ENCODE measurements around the gene SEC14L1. TPM values are rescaled to one million over a fixed set of nuclear protein-coding genes. Genes with fewer than 3 reads are reported as not detected.

Gene SEC14L1
- polyA plus RNA-seq, 1 experiment: 25.2 TPM

GRCh38 chr17:77203846-77204245, 63.1 kb downstream of the SEC14L1 start:
- Histone ChIP-seq H3K4me3 (ENCODE audit: low read depth, low read length) (no peak overlapping the region), H3K36me3 (ENCODE audit: control insufficient read depth, insufficient read depth, low read length) (peaks cover 28% of the 10 kb centered on the region), H3K27me3 (ENCODE audit: control insufficient read depth, insufficient read depth, low read length) (no peaks in the 10 kb centered on the region)
- TF ChIP-seq, protein P1, sequence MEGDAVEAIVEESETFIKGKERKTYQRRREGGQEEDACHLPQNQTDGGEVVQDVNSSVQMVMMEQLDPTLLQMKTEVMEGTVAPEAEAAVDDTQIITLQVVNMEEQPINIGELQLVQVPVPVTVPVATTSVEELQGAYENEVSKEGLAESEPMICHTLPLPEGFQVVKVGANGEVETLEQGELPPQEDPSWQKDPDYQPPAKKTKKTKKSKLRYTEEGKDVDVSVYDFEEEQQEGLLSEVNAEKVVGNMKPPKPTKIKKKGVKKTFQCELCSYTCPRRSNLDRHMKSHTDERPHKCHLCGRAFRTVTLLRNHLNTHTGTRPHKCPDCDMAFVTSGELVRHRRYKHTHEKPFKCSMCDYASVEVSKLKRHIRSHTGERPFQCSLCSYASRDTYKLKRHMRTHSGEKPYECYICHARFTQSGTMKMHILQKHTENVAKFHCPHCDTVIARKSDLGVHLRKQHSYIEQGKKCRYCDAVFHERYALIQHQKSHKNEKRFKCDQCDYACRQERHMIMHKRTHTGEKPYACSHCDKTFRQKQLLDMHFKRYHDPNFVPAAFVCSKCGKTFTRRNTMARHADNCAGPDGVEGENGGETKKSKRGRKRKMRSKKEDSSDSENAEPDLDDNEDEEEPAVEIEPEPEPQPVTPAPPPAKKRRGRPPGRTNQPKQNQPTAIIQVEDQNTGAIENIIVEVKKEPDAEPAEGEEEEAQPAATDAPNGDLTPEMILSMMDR (IDR thresholded peaks at IDR 0.05; ENCODE audit: insufficient read depth, low read depth, low read length): no peak
- no peak for DNase-seq (ENCODE audit: low read depth)
- ChIA-PET CTCF (no interaction called here), POLR2A (no interaction called here)

DNA sequence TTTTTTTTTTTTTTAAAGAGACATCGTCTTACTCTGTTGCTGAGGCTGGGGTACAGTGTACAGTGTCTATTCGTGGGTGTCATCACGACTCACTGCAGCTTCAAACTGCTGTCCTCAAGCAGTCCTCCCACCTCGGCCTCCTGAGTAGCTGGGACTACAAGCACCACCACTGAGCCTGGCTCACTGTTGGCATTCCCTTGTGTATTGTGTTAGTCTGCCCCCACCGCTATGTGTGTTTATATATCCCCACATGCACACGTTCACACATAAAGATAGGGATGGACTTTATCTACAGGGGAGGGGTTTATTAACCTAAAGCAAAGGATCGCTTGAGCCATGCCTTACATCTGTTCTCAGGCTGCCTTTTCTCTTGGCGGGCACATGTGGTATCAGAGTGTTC, 63.8 kb downstream of the SEC14L1 start:
- ChIA-PET CTCF (no interaction called here), POLR2A (no interaction called here)
- DNase-seq (ENCODE audit: low read depth): no peak
- Histone ChIP-seq H3K4me3 (ENCODE audit: low read depth, low read length) (no peak overlapping the region), H3K27me3 (ENCODE audit: control insufficient read depth, insufficient read depth, low read length) (no peaks in the 10 kb centered on the region), H3K36me3 (ENCODE audit: control insufficient read depth, insufficient read depth, low read length) (peaks cover 30% of the 10 kb centered on the region)
- TF ChIP-seq, protein P1 (IDR thresholded peaks at IDR 0.05; ENCODE audit: insufficient read depth, low read depth, low read length): no peak

DNA sequence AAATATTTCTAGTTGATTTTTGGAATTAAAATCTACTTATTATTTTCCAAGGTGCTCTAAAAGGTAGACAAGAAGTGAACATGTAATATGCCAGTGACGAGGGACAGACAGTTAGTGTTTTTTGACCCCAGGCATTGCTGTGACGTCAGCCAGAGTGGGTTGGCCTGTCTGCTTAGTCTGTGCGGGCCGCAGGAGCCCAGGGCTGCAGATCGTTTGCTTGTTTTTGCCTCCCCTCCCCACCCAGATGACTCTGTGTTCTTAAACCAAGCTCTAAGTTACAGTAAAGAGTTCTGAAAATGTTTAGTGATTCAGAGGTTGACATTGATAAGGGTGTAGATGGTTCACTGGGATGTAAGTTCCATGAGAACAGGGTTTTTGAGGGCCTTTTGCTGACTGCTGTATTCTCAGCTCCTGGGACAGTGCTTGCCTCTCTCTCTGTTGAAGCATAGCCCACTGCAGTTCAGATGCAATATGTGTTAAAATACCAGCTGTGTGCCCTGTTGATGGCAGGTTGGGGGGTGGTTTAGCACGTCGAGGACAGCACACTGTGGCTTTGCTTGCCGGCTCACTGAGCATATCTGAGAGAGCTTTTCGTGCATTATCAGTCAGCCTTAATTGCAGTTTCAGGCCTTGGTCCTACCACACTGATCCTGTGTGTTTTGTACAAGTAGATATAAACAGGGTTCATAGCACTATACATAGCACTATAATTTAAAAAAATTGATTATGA, 64.8 kb downstream of the SEC14L1 start:
- POLR2A ChIA-PET: no interaction called here
- TF ChIP-seq, protein P1 (IDR thresholded peaks at IDR 0.05; ENCODE audit: insufficient read depth, low read depth, low read length): no peak
- DNase-seq (ENCODE audit: low read depth): no peak
- CTCF ChIA-PET: interaction anchor here (0.6 to 0.9 kb wide), 2 partner anchors 10 to 146 kb away, joined by 3 read pairs; no protein-coding TSS in a partner anchor
- H3K27me3 ChIP-seq (ENCODE audit: control insufficient read depth, insufficient read depth, low read length): no peaks in the 10 kb centered on the region
- no peak overlapping the region for H3K4me3 ChIP-seq (ENCODE audit: low read depth, low read length)
- H3K36me3 ChIP-seq (ENCODE audit: control insufficient read depth, insufficient read depth, low read length): peaks cover 33% of the 10 kb centered on the region

DNA sequence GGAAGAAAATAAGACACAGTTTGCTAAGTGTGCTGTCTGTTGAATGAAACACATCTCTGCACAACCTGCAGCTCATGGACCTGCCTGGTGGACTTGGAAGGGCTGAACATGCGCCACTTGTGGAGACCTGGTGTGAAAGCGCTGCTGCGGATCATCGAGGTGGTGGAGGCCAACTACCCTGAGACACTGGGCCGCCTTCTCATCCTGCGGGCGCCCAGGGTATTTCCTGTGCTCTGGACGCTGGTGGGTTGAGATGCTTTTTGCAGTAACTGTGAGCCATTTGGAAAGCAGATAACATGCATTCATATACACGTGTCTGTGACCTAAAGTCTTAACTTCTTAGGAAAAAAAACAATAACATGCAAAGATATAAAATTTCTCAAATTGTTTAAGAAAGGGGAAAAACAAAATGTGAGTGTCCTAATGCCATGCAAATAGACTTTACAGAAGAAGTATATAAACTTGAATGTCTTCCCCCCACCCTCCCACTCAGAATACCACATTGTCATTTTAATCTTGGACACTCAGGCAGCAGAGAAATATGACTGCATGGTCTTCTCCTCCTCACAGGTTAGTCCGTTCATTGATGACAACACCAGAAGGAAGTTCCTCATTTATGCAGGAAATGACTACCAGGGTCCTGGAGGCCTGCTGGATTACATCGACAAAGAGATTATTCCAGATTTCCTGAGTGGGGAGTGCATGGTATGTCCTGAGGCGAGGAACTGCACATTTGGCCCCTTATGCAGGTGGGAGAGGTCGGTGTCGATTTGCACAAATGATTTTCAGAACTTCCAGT, 65.6 kb downstream of the SEC14L1 start:
- Histone ChIP-seq H3K4me3 (ENCODE audit: low read depth, low read length) (no peak overlapping the region), H3K36me3 (ENCODE audit: control insufficient read depth, insufficient read depth, low read length) (peaks cover 31% of the 10 kb centered on the region), H3K27me3 (ENCODE audit: control insufficient read depth, insufficient read depth, low read length) (no peaks in the 10 kb centered on the region)
- POLR2A ChIA-PET: no interaction called here
- CTCF ChIA-PET: interaction anchor here (0.9 kb wide), 1 partner anchor 10 kb away, joined by 3 read pairs; no protein-coding TSS in a partner anchor
- TF ChIP-seq, protein P1 (IDR thresholded peaks at IDR 0.05; ENCODE audit: insufficient read depth, low read depth, low read length): no peak
- no peak for DNase-seq (ENCODE audit: low read depth)

- Histone ChIP-seq H3K4me3 (ENCODE audit: low read depth, low read length) (no peak overlapping the region), H3K36me3 (ENCODE audit: control insufficient read depth, insufficient read depth, low read length) (peaks cover 34% of the 10 kb centered on the region), H3K27me3 (ENCODE audit: control insufficient read depth, insufficient read depth, low read length) (no peaks in the 10 kb centered on the region)
- POLR2A ChIA-PET: no interaction called here
- TF ChIP-seq, protein P1 (IDR thresholded peaks at IDR 0.05; ENCODE audit: insufficient read depth, low read depth, low read length): no peak
- DNase-seq (ENCODE audit: low read depth): no peak
- CTCF ChIA-PET: interaction anchor here (1.2 to 1.8 kb wide), 5 partner anchors 12 to 124 kb away, joined by 3 to 22 read pairs (median 5); no protein-coding TSS in a partner anchor
Measured at GRCh38 chr17:77207689-77208216, 67.0 kb downstream of the SEC14L1 start.
